Activated T-helper 1 cell treated with anti-CD3 and anti-CD28 coated beads, Interleukin-2, amount 50 U/mL, for 16 hours (primary cell): ENCODE measurements around the gene MEX3C.

Experiments used
- DNase-seq, 2 donors: peaks; one replicate each; pipeline ENCODE4 v3.0.0-alpha.2; 2020; ENCODE audit warnings: low read depth in 1 of 2, low spot score in 1 of 2

The MEX3C gene

DNA sequence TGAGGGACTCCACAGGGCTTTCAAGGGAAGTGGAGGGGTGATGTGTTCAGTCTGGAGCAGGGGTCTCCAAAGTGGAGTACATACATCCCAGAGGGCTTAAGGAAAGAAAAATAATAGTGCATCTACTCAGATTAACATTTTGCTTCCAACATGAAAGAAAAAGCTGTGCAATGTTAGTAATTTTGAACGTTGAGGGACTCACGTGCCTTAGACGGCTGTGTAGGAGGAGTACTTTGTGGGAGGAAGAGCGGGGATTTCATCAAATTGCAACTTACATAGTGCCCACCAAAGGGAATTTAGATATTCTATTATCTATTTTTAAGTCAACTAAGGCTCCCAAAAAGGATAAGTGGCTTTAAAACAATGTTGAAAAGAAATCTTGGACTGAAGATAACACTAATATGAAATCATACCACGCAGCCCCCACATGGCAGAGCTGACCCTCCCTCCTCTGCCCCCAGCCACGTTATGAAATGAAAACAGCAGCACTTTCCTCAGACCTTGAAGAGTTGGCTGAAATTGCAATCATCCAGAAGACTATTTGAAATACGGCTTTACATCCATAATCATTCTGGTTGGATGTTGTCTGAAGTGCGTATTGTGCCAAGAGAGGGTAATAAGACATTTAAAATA lies 42.9 kb downstream of the MEX3C start:
- no peak for DNase-seq

DNA sequence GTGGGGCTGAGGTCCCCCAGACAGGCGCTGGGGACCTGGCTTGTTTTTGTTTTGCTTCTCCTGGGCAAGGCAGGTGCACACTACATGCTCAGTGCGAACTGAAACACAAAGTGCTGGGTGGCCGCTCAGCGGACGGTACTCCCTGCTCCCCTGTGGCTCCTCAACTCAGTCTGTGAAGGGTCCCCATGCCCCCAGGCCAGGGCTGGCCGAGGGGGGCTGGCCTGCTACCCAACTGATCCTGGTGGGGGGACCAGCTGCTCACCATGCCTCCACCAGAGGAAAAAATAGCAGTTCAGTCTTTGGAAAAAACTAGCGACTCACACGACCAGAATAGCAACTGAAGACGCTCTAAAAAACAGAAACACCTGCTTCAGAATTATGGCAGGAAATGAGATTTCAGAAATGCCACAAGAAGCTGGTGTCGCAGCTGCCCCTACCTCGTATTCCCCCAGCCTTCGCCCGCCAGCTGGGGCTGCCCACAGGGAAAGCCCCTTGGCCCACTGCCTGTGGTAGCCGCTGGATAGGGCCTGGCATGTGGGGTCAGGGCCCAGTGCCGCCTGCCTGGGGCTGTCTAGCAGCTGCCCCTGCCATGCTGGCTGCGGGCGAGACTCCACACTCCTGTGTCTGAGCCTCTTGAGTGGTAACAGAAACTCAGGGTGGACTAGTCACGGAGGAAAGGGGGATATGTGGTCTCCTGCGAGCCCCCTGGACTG lies 43.7 kb downstream of the MEX3C start:
- no peak for DNase-seq

DNA sequence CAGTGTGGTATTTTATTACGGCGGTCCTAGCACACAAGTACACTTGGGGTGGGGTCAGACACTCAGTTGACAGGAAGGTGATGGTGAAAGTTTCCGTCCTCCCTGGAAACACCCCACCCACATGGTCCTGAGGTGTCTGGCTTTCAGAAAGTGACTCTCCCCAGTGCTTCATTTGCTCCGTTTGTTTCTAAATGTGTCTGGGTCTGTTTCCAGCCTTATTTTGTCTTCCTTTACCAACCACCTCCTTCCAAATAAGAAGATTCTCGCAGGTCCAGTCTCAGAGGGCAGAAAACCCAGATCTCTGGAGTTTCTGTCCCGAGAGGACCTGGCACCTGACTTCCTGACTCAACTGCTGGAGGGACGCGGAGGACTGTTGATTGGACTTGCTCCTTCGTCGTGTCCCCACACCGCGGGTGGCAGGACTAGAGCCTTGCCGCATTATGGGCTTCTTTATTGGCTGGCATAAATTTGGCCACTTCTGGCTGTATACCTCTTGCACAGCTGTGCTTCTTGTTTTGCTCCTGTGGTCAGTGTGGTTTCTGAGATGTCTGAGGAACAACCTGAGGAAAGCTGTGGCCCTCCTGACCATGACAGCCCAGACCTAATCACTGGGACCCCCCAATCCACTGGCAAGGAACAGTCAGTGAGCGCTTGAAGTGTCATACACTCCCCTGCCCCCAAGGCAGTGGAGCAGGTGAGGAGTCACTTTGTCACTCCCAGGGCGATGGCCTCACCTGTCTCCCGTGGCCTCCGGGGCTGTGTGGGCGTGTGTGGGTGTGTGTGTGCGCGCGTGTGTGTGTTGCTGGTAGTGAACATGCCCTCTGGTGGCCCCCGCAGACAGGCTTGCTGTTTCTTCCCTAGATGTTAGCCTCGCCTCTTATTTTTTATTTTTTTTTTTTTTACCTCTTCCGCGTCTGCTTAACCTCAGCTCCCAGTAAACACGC lies 45.6 kb downstream of the MEX3C start:
- DNase-seq = peak; percentile 30 to 52

DNA sequence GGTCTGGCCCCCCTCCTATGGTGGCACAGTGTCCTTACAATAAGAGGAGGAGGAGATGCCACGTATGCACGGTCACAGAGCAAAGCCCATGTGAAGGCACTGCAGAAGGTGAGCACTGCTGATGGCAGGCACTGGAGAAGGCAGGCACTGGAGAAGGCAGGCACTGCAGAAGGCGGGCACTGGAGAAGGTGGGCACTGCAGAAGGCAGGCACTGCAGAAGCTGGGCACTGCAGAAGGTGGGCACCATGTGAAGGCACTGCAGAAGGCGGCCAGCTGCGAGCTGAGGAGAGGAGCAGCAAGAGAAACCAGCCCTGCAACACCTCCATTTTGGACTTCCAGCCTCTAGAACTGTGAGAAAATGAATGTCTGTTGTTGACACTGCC lies 46.3 kb downstream of the MEX3C start:
- DNase-seq = no peak

DNA sequence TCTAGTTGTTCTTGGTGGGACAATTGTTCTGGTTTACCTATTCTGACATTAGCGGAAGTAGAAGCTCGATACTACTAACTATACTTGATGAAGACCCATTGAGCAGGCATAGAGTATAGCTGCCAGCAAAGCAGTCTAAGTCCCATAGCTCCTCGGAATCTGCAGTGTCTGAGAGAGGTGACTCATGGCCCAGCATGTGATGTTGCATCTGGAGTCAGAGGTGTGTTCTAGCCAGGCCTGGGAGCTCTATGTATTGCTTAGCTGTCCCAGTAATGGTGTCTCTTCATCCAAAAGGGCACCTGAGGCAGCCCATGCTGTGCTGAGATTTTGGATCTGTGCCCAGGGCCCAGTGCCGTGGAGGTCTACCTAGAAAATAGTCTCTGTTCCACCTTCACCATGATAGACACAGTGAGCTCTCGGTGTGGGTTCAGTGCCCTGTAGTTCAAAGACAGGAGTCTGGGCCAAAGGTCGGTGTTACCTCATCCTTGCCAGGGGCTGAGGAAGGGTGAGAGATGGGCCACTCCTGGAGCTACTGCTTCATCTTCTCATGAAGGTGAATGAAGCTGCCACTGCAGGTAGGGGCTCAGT lies 47.3 kb downstream of the MEX3C start:
- DNase-seq = no peak

DNA sequence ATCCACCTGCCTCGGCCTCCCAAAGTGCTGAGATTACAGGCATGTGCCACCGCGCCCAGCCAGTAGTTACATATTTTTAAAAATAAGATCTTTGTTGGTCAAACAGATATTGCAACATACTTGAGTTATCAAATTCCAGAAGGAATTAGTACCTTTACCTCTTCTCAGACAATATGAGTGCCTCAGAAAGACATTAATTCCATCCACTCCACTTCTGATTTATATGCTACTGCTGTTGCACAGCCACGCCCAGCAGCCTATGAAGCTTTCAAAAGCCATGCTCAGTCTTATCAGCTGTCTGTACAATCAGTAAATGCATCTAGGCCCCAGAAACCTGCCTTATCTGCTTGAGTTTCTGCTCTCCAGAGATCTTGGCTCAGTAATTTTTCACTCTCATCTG lies 47.8 kb downstream of the MEX3C start:
- DNase-seq = no peak

DNA sequence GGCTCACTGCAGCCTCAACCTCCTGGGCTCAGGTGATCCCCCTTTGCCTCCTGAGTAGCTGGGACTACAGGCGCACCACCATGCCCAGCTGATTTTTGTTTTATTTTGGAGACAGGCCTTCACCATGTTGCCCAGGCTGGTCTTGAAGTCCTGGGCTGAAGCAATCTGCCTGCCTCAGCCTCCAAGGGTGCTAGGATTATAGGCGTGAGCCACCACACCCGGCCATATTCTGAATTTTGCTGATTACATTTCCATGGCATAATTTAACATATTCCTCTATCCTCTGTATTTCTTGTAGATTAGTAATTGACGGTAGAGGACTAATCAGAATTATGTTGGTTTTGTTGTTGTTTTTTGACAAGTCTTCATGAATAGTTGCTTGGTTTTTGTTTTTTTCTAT lies 50.6 kb downstream of the MEX3C start:
- DNase-seq = no peak

DNA sequence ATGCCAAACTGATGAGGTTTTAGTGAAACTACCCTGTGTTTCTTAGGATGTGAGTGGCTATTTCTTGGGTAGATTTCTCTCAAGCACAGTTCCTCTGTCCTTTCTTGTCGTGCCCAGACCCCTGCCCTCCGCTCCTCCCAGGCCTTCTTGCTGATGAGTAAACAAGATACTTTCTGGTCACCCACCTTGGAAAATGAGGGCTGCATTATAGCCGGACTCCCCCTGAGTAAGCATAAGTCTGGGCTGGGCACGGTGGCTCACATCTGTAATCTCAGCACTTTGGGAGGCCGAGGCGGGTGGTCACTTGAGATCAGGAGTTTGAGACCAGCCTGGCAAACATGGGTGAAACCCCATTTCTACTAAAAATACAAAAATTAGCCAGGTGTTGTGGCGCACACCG lies 58.5 kb downstream of the MEX3C start:
- no peak for DNase-seq

DNA sequence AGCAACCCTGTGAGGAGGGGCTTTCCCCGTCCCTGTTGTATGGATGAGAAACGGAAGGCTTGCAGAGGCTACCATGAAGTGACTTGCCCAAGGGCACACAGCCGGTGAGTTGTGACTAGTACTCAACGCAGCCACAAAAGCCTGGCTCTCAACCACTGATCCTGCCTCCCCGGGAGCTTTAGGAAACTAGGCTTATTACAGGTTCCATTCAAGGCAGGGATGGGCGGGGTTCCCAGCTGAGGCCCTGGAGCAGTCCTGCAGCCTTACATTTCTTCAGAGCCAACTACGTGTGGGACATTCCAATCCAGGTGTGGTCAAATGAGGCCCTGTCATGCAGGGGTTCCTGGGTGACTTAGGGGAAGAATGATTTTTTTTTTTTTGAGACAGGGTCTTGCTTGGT lies 59.6 kb downstream of the MEX3C start:
- DNase-seq = no peak

DNA sequence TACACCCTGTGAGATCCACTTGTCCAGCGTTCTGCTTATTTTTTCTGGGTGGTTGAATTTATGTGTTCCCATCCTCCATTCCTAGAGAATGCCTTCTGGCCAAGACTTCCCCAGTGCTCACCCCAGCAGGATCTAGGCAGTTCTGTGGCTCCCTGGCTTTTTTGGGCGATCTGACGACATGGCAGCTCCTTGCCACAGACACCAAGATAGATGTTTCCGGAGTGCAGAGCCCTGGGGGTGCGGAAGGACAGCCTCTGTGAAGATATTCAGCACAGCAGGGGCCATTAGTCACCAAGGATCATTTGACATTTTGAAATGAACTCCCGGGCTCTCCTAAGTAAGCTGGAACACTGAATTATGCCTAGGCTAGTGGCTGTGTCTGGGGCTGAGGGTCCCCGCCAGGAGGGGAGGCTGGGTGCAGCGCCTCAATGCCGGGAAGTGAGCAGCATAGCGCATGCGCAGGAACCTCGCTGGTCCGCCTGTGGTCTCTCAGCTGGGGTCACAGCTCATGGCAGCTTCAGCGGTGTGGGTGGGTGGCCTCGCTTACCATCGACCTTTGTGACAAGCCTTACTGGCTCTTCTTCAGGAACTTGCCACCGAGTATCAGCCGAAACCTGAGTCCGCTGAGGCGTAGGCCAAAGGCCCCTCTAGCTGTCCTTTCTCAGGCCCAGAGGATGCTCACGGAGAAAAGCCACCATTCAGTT lies 60.3 kb downstream of the MEX3C start:
- no peak for DNase-seq

DNA sequence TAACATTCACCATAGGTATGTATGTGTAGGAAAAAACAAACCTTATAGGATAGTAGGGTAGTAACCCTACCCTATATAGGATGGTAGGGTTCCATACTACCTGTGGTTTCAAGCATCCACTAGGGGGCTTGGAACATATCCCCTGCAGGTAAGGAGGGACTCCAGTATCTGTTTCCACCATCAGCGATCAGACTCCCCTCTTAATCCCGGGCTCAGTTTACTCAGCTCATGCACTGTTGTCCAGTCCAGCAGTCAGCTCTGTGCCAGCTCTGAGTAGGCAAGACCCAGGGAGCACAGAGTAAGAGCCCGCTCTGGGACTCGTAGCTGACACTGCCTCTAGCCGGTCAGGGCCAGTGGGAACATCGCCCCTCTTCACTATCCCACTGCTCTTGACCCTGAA lies 61.7 kb downstream of the MEX3C start:
- no peak for DNase-seq

DNA sequence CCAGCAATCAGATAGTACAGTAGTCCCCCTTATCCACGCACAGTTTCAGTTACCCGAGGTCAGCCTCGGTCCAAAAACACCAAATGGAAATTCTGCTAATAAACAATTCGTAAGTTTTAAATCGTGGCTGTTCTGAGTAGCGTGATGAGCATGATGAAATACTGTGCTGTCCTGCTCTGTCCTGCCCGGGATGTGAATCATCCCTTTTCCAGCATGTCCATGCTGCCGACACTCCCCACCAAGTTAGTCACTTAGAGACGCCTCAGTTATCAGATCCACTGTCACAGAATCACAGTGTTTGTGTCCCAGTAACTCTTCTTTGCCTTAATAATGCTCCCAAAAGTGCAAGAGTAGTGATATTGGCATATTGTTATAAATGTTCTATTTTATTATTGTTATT lies 62.1 kb downstream of the MEX3C start:
- DNase-seq = no peak

DNA sequence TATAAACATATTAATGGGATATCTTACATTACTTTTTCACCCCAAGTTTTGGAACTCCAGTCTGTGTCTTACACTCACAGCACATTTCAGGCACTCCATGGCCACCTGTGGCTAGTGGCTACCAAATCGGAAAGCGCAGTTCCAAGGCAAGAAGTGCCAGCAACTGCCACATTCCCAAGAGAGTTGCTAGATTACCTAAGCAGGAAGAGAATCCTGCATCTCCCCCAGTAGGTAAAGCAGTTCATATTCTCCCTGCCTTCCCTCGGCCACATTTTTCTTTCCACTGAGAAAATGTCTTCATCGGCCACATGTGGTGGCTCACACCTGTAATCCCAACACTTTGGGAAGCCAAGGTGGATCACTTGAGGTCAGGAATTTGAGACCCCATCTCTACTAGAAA lies 62.8 kb downstream of the MEX3C start:
- no peak for DNase-seq

DNA sequence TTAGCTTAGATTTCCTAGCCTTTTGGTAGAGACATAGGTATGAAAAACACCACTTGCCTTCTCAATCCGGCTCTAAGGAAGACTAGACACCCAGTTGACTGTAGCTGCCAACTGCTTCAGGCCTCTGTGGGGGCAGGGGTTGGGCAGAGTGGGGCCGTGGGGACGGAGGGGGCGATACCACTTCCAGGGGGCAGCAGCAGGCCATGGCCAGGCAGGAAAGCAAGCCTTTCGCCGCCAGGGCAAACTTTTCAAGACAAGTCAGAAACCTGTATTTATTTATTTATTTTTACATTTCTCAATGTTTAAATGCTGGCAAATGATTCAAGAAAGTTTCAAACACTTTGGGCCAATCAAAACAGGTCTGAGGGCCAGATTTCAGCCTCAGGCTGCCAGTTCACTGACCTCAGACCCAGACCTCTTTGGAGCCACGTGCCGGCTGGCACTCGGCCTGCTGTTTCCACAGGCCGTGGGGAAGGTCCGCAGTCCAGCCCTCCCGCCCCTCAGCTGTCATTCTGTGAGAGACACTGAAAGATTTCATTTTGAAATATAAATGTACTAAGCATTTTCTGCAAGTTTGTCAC lies 63.8 kb downstream of the MEX3C start:
- no peak for DNase-seq

DNA sequence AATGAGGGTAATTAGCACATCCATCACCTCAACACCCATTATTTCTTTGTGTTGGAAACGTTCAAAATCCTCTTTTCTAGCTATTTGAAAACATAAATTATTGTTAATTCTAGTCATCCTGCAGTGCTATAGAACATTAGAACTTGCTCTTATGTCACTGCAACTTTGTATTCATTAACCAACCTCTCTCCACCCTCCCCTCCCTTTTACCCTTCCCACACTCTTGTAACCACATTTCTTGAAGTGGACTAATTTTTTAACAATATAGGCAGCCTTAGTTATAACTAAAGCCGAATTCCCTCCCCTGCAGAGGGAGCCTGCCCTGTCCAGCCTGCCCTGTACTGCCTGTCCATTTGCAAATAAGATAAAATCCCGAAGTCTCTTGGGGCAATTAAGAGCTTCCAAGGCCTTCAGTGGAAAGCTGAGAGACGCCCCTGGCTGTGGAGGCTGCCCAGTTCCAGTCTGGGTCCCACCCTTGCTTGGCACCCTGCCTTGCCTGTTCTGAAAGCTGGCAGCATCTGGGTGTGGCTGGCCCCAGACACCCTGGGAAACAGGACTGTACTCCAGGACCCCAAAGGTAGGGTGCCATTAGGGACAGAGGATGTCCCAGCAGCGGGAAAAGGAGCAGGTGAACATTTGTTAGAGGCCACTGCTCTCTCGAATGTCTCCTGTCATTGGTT lies 65.1 kb downstream of the MEX3C start:
- no peak for DNase-seq

DNA sequence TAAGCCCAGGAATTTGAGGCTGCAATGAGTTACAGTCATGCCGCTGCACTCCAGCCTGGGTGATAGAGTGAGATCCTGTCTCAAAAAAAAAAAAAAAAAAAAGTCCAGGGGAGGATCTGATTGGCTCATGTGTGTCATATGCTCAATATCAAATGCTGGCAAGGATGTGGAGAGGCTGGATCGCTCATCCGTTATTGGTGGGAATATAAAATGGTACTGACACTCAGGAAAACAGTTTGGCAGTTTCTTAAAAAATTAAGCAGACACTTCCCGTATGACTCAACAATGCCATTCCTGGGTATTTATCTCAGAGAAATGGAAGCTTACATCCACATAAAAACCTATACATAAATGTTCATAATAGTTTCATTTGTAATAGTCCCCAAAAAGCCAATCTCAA lies 68.9 kb downstream of the MEX3C start:
- no peak for DNase-seq

DNA sequence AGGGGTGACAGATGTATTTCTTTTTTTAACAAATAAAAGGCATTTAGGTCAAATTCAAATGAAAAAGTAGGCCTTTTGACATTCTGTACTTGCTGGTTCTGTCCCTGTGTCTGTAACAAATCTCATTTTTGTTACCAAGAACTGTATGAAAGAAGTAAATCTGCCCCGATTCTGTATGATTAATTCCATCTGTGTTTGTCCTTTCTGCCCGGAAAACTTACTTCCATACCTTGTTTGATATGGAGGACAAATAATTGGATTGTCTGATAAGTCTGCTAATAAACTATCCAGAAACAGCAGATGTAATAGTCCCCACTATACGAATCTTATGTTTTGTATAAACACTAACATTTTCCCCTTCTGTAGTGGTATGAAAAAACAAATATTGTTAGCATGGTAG lies 69.8 kb downstream of the MEX3C start:
- no peak for DNase-seq

DNA sequence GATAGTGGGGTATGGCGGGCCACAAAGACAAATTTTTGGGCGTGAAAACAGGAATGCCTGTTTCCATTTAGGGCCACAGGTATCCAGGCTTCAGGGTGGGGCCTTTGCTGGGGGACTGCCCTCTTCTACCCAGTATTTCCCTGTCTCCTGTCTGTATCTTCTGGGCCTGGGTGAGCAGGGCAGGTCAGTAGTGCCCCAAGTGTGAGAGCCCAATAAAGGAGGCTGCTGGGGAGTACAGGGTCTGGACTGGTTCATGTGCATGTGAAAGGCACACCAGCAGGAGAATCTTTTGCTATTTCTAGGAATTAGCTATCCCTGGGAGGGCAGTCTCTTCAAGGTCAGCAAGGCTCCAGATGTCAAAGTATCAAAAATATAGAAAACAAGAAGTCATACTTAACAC lies 71.5 kb downstream of the MEX3C start:
- no peak for DNase-seq
